GM10266 (cell line): ENCODE results near the gene PIP5K1B.

Experiments used
- DNase-seq: peaks from one replicate; pipeline ENCODE4 v3.0.0; 2012; ENCODE audit errors: extremely low spot score
- CTCF ChIP-seq: IDR thresholded peaks from 2 replicates; pipeline ENCODE4 v1.5.1; 2012; ENCODE audit warnings: mild to moderate bottlenecking, low read depth; ENCODE audit not compliant: control insufficient read depth, insufficient read depth; ENCODE audit errors: missing control alignments

Gene PIP5K1B

GRCh38 chr9:68714416-68715180 lies 9.6 kb downstream of the PIP5K1B start:
- no peak for TF ChIP-seq CTCF
- no peak for DNase-seq

GRCh38 chr9:68715181-68715456 lies 10.1 kb downstream of the PIP5K1B start:
- no peak for TF ChIP-seq CTCF
- DNase-seq: no peak

DNA sequence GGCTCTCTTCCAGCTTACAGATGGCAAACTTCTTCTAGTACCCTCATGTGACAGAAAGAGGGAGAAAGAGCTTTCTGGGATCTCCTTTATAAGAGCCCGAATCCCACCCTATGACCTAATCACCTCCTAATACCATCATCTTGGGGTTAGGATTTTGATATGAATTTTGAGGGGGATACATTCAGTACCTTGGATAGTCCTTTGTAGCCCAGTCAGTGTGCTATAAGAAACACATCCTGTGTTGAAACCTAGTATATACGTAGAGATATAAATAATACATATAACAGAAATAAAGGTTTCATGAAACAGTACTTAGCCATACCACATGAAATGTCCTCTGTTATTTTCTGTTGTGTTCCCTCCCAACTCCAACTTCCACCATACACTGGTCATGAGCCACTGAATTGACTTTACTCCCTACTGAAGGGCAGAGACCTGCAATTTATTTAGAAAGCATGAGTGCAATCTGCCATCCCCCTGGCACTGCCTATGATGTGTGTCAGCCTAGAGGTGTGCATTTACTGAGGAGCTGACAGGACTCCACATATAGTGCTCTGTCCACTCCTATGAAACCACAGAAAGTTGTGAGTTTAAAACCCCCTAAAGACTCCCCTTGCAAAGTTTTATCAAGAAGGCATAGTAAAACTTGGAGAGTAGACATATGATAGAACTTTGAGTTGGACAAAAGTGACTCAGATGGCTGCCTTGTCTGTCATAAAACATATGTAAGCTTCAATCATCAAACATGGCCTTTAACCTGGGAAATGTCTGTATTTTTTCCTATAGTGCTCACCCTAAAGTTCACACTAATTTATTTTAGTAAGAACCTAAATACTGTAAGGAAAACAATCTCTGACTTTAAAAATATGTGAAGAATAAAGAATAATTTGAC lies 12.8 kb downstream of the PIP5K1B start:
- no peak for DNase-seq
- TF ChIP-seq CTCF: no peak

- TF ChIP-seq CTCF: no peak
- no peak for DNase-seq
Measured at GRCh38 chr9:68719847-68720246, 14.8 kb downstream of the PIP5K1B start.

GRCh38 chr9:68720656-68721313 lies 15.7 kb downstream of the PIP5K1B start:
- no peak for TF ChIP-seq CTCF
- DNase-seq: no peak

GRCh38 chr9:68721666-68722330 lies 16.8 kb downstream of the PIP5K1B start:
- TF ChIP-seq CTCF: no peak
- DNase-seq: no peak
